Chondrocyte (in vitro differentiated cells): ENCODE results near the gene OPRL1. TPM values are rescaled to one million over a fixed set of nuclear protein-coding genes. Genes with fewer than 3 reads are reported as not detected.
"Not testable (repeated sequence)": the region's sequence is repeated elsewhere in the genome, so short reads cannot be mapped to it uniquely, and the experiment has no call there.

Experiments
- DNase-seq: peaks from one replicate; pipeline ENCODE4 v3.0.0; 2021; ENCODE audit warnings: mixed read lengths, low spot score
- H3K27ac Mint-ChIP-seq: one replicate; pipeline ENCODE4 v1.8.0; 2021; ENCODE audit warnings: mild to moderate bottlenecking, moderate library complexity, mixed read lengths; ENCODE audit not compliant: unreplicated experiment
- H3K27me3 Mint-ChIP-seq: 2 replicates; pipeline ENCODE4 v1.8.0; 2021; ENCODE audit warnings: low read depth, mixed read lengths
- H3K36me3 Mint-ChIP-seq: 2 replicates; pipeline ENCODE4 v1.8.0; 2021; ENCODE audit warnings: low read depth, mixed read lengths
- H3K4me1 Mint-ChIP-seq: 2 replicates; pipeline ENCODE4 v1.8.0; 2021; ENCODE audit warnings: low read depth, mild to moderate bottlenecking, mixed read lengths
- H3K4me3 Mint-ChIP-seq: one replicate; pipeline ENCODE4 v1.8.0; 2021; ENCODE audit warnings: mild to moderate bottlenecking, moderate library complexity, mixed read lengths; ENCODE audit not compliant: unreplicated experiment
- H3K9me3 Mint-ChIP-seq: 2 replicates; pipeline ENCODE4 v1.8.0; 2021; ENCODE audit warnings: low read depth, mixed read lengths
- CTCF ChIP-seq: fragments of 200-600 bp; sonication (generic); IDR thresholded peaks from 2 replicates; pipeline ENCODE4 v1.5.0; 2021; ENCODE audit warnings: antibody characterized with exemption, mild to moderate bottlenecking, moderate library complexity
- total RNA-seq: library from RNA; stranded (reverse); gene quantifications from 3 replicates; pipeline ENCODE4 v1.2.1, GENCODE V29; 2021

The OPRL1 gene
- total RNA-seq, 1 donor from 2014 or later, result 3.2 TPM

GRCh38 chr20:64113796-64114355, 34.0 kb downstream of the OPRL1 start:
- no peaks in the 10 kb centered on the region for H3K36me3 Mint-ChIP-seq
- no peaks in the 10 kb centered on the region for H3K4me1 Mint-ChIP-seq
- no peak overlapping the region for H3K27ac Mint-ChIP-seq
- no peaks in the 10 kb centered on the region for H3K9me3 Mint-ChIP-seq
- no peak overlapping the region for H3K4me3 Mint-ChIP-seq
- TF ChIP-seq CTCF, result no peak
- peaks cover 2% of the 10 kb centered on the region for H3K27me3 Mint-ChIP-seq
- peak; percentile 61 for DNase-seq

GRCh38 chr20:64114356-64114971, 34.6 kb downstream of the OPRL1 start:
- H3K36me3 Mint-ChIP-seq, result no peaks in the 10 kb centered on the region
- no peaks in the 10 kb centered on the region for H3K4me1 Mint-ChIP-seq
- no peak overlapping the region for H3K4me3 Mint-ChIP-seq
- DNase-seq, result peak; percentile 78
- H3K27me3 Mint-ChIP-seq, result no peaks in the 10 kb centered on the region
- no peaks in the 10 kb centered on the region for H3K9me3 Mint-ChIP-seq
- H3K27ac Mint-ChIP-seq, result no peak overlapping the region
- TF ChIP-seq CTCF, result no peak

GRCh38 chr20:64115171-64115911, 35.5 kb downstream of the OPRL1 start:
- H3K27me3 Mint-ChIP-seq, result no peaks in the 10 kb centered on the region
- H3K27ac Mint-ChIP-seq, result no peak overlapping the region
- no peak overlapping the region for H3K4me3 Mint-ChIP-seq

GRCh38 chr20:64116016-64116415, 36.1 kb downstream of the OPRL1 start:
- Mint-ChIP-seq H3K27me3 (no peaks in the 10 kb centered on the region), H3K4me3 (no peak overlapping the region), H3K27ac (no peak overlapping the region), H3K36me3 (no peaks in the 10 kb centered on the region), H3K4me1 (peaks cover 7% of the 10 kb centered on the region), H3K9me3 (no peaks in the 10 kb centered on the region)
- no peak for TF ChIP-seq CTCF
- peak; percentile 86 for DNase-seq

More at GRCh38 chr20:64115171-64115911, 35.5 kb downstream of the OPRL1 start:
- peaks cover 4% of the 10 kb centered on the region for H3K4me1 Mint-ChIP-seq
- DNase-seq, result peak; percentile 85
- H3K36me3 Mint-ChIP-seq, result no peaks in the 10 kb centered on the region
- TF ChIP-seq CTCF, result no peak
- H3K9me3 Mint-ChIP-seq, result no peaks in the 10 kb centered on the region

GRCh38 chr20:64116541-64117431, 36.9 kb downstream of the OPRL1 start:
- H3K27ac Mint-ChIP-seq, result no peak overlapping the region
- TF ChIP-seq CTCF, result no peak
- H3K4me1 Mint-ChIP-seq, result peaks cover 7% of the 10 kb centered on the region
- no peaks in the 10 kb centered on the region for H3K36me3 Mint-ChIP-seq
- H3K4me3 Mint-ChIP-seq, result no peak overlapping the region
- DNase-seq, result peak; percentile 79
- H3K9me3 Mint-ChIP-seq, result no peaks in the 10 kb centered on the region
- H3K27me3 Mint-ChIP-seq, result peaks cover 6% of the 10 kb centered on the region

GRCh38 chr20:64117432-64117777, 37.5 kb downstream of the OPRL1 start:
- H3K27ac Mint-ChIP-seq, H3K4me1 Mint-ChIP-seq, H3K9me3 Mint-ChIP-seq, H3K36me3 Mint-ChIP-seq, H3K4me3 Mint-ChIP-seq, DNase-seq, H3K27me3 Mint-ChIP-seq: not testable (repeated sequence)
